H1 (cell line): Measurements from ENCODE around the gene IL22RA2. TPM values are rescaled to one million over a fixed set of nuclear protein-coding genes. Genes with fewer than 3 reads are reported as not detected.

Source experiments
- CTCF ChIA-PET: fragments of 300-600 bp; sonication (Branson Sonifier 250); formaldehyde crosslinking; loops from one replicate; lab custom pipeline; 2021; ENCODE audit not compliant: partially characterized antibody; lab: Charles Lee
- POLR2A ChIA-PET: fragments of 300-600 bp; sonication (Branson Sonifier 250); formaldehyde crosslinking; loops from one replicate; lab custom pipeline; 2021; ENCODE audit warnings: inconsistent platforms; ENCODE audit not compliant: partially characterized antibody; lab: Charles Lee
- DNase-seq, 2 experiments: peaks; one replicate each; pipeline versions ENCODE4 v3.0.0 to v3.0.0-alpha.2; 2010 to 2022; ENCODE audit warnings: low spot score in 2 of 2, low read depth in 1 of 2, mixed read lengths in 1 of 2
- FAIRE-seq: peaks from 2 replicates; lab custom pipeline; 2011; peaks lifted over from hg19 to GRCh38; lab: Jason Lieb, UNC
- H2AFZ ChIP-seq: 2 replicates; pipeline ENCODE4 v1.8.1; 2012; ENCODE audit warnings: low read length, inconsistent platforms
- H2AK5ac ChIP-seq: 2 replicates; pipeline ENCODE4 v1.6.1; 2013; ENCODE audit warnings: low read depth, low read length
- H2BK120ac ChIP-seq: replicated peaks from 2 replicates; pipeline ENCODE3; 2013; ENCODE audit warnings: low read depth, low read length, inconsistent platforms
- H2BK12ac ChIP-seq: 2 replicates; pipeline ENCODE4 v1.6.1; 2013; ENCODE audit warnings: low read depth, low read length
- H2BK15ac ChIP-seq: 2 replicates; pipeline ENCODE4 v1.6.1; 2013; ENCODE audit warnings: low read length
- H2BK20ac ChIP-seq: 2 replicates; pipeline ENCODE4 v1.6.1; 2013; ENCODE audit warnings: low read length
- H2BK5ac ChIP-seq: 2 replicates; pipeline ENCODE4 v1.6.1; 2013; ENCODE audit warnings: low read depth, low read length
- H3K14ac ChIP-seq: 2 replicates; pipeline ENCODE4 v1.6.1; 2013; ENCODE audit warnings: inconsistent platforms; ENCODE audit not compliant: insufficient read length
- H3K18ac ChIP-seq: 2 replicates; pipeline ENCODE4 v1.6.1; 2013; ENCODE audit warnings: low read length; ENCODE audit errors: extremely low read depth
- H3K23ac ChIP-seq: 2 replicates; pipeline ENCODE4 v1.6.1; 2013; ENCODE audit warnings: inconsistent platforms; ENCODE audit not compliant: insufficient read length
- H3K23me2 ChIP-seq: 2 replicates; pipeline ENCODE4 v1.6.1; 2013; ENCODE audit warnings: low read depth, low read length
- H3K27ac ChIP-seq: 2 replicates; pipeline ENCODE4 v1.6.1; 2011; ENCODE audit warnings: low read depth, low read length, inconsistent platforms
- H3K27me3 ChIP-seq, 4 experiments: replicated peaks in 1 of 4; 1 replicate in 1 of 4; 2 replicates in 3 of 4; pipeline versions ENCODE4 v1.6.1 to v1.8.1; 2011 to 2013; ENCODE audit warnings: low read length in 3 of 4, mild to moderate bottlenecking in 3 of 4, inconsistent platforms in 2 of 4, mixed read lengths in 2 of 4, moderate library complexity in 1 of 4; ENCODE audit not compliant: control insufficient read depth in 3 of 4, insufficient read depth in 3 of 4; ENCODE audit errors: extremely low read depth in 1 of 4
- H3K36me3 ChIP-seq, 4 experiments: 2 replicates each; pipeline versions ENCODE4 v1.6.1 to v1.8.1; 2011 to 2013; ENCODE audit warnings: mild to moderate bottlenecking in 4 of 4, low read length in 3 of 4, moderate library complexity in 2 of 4, control low read depth in 1 of 4, inconsistent platforms in 1 of 4; ENCODE audit not compliant: insufficient read depth in 4 of 4, control insufficient read depth in 2 of 4
- H3K4ac ChIP-seq: replicated peaks from 2 replicates; pipeline ENCODE3; 2013; ENCODE audit warnings: low read length, low read depth, mixed read lengths, inconsistent platforms; ENCODE audit not compliant: insufficient read length
- H3K4me1 ChIP-seq, 4 experiments: replicated peaks in 1 of 4; 1 replicate in 1 of 4; 2 replicates in 3 of 4; pipeline versions ENCODE4 v1.6.1 to v1.8.1; 2011 to 2013; ENCODE audit warnings: low read length in 3 of 4, inconsistent platforms in 2 of 4, mixed read lengths in 1 of 4; ENCODE audit not compliant: insufficient read depth in 4 of 4, control insufficient read depth in 3 of 4
- H3K4me2 ChIP-seq, 2 experiments: 2 replicates each; pipeline versions ENCODE4 v1.6.1 to v1.8.1; 2011 to 2013; ENCODE audit warnings: low read depth in 2 of 2, low read length in 2 of 2, control low read depth in 1 of 2, inconsistent platforms in 1 of 2, mild to moderate bottlenecking in 1 of 2; ENCODE audit not compliant: insufficient read depth in 1 of 2
- H3K4me3 ChIP-seq, 4 experiments: fragments of 200-600, 300-600 bp in 1 of 4; sonication (generic), shearing (Covaris generic), sonication (Bioruptor Twin) in 1 of 4; 2 replicates each; pipeline versions ENCODE4 v1.5.1 to v1.8.1; 2011 to 2016; ENCODE audit warnings: low read length in 4 of 4, low read depth in 3 of 4, control low read depth in 2 of 4, inconsistent platforms in 2 of 4, mild to moderate bottlenecking in 2 of 4, mixed read lengths in 1 of 4, moderate library complexity in 1 of 4; ENCODE audit not compliant: insufficient read depth in 2 of 4; ENCODE audit errors: extremely low read depth in 1 of 4
- H3K56ac ChIP-seq: replicated peaks from 2 replicates; pipeline ENCODE3; 2013; ENCODE audit warnings: low read depth, mild to moderate bottlenecking, mixed read lengths, low read length, inconsistent platforms; ENCODE audit not compliant: insufficient read length
- H3K79me1 ChIP-seq: 2 replicates; pipeline ENCODE4 v1.6.1; 2013; ENCODE audit warnings: low read depth, low read length, control low read depth
- H3K79me2 ChIP-seq, 2 experiments: 2 replicates each; pipeline versions ENCODE4 v1.6.1 to v1.8.1; 2012 to 2013; ENCODE audit warnings: low read length in 2 of 2, mild to moderate bottlenecking in 2 of 2, inconsistent platforms in 1 of 2; ENCODE audit not compliant: insufficient read depth in 2 of 2, control insufficient read depth in 1 of 2
- H3K9ac ChIP-seq, 4 experiments: replicated peaks in 1 of 4; 1 replicate in 1 of 4; 2 replicates in 3 of 4; pipeline versions ENCODE4 v1.6.1 to v1.8.1; 2011 to 2013; ENCODE audit warnings: low read depth in 3 of 4, low read length in 3 of 4, control low read depth in 2 of 4, mild to moderate bottlenecking in 2 of 4, moderate library complexity in 2 of 4, inconsistent platforms in 1 of 4; ENCODE audit errors: extremely low read depth in 1 of 4
- H3K9me3 ChIP-seq, 2 experiments: 2 replicates each; pipeline versions ENCODE4 v1.6.1 to v1.8.1; 2012 to 2013; ENCODE audit warnings: mild to moderate bottlenecking in 2 of 2, moderate library complexity in 2 of 2, control low read depth in 1 of 2, inconsistent platforms in 1 of 2, low read depth in 1 of 2, low read length in 1 of 2, mixed read lengths in 1 of 2; ENCODE audit not compliant: insufficient read depth in 2 of 2
- H4K20me1 ChIP-seq, 2 experiments: replicated peaks in 1 of 2; 2 replicates each; pipeline versions ENCODE3 to v1.8.1; 2011 to 2013; ENCODE audit warnings: inconsistent platforms in 2 of 2, low read length in 2 of 2, mild to moderate bottlenecking in 1 of 2; ENCODE audit not compliant: insufficient read depth in 2 of 2, control insufficient read depth in 1 of 2
- H4K5ac ChIP-seq: 2 replicates; pipeline ENCODE4 v1.6.1; 2013; ENCODE audit warnings: low read length, low read depth, mixed read lengths, inconsistent platforms; ENCODE audit not compliant: insufficient read length
- H4K8ac ChIP-seq: 2 replicates; pipeline ENCODE4 v1.8.0; 2013; ENCODE audit warnings: mild to moderate bottlenecking, moderate library complexity, low read length, inconsistent platforms; ENCODE audit not compliant: insufficient read depth; ENCODE audit errors: extremely low read depth
- H4K91ac ChIP-seq: replicated peaks from 2 replicates; pipeline ENCODE3; 2013; ENCODE audit warnings: low read length, mixed read lengths, inconsistent platforms; ENCODE audit not compliant: insufficient read length
- BACH1 ChIP-seq: IDR thresholded peaks from 2 replicates; pipeline ENCODE4 v1.6.1; 2012; ENCODE audit warnings: low read length, improper control_type of control experiment
- CHD2 ChIP-seq: IDR thresholded peaks from 2 replicates; pipeline ENCODE4 v1.6.1; 2012; ENCODE audit warnings: low read length, improper control_type of control experiment
- JUN ChIP-seq: IDR thresholded peaks from 2 replicates; pipeline ENCODE4 v1.6.1; 2011; ENCODE audit warnings: low read depth, mild to moderate bottlenecking, improper control_type of control experiment, low read length
- POLR2AphosphoS5 ChIP-seq: IDR thresholded peaks from 2 replicates; pipeline ENCODE4 v1.6.1; 2011; ENCODE audit warnings: low read depth, low read length
- TAF1 ChIP-seq: IDR thresholded peaks from 2 replicates; pipeline ENCODE4 v1.6.1; 2011; ENCODE audit warnings: mild to moderate bottlenecking, low read depth, low read length
- TEAD4 ChIP-seq: IDR thresholded peaks from 2 replicates; pipeline ENCODE4 v1.6.1; 2012; ENCODE audit warnings: low read depth, low read length, inconsistent platforms, mixed read lengths
- YY1 ChIP-seq: IDR thresholded peaks from 2 replicates; pipeline ENCODE4 v1.6.1; 2011; ENCODE audit warnings: low read depth, mild to moderate bottlenecking, low read length
- WGBS, 2 experiments: shearing (Covaris generic) in 1 of 2; methylation state at CpG; one replicate each; pipeline versions ENCODE4 v1.1.6 to v1.1.7; 2013 to 2015; ENCODE audit warnings: low lambda C conversion rate in 2 of 2, mixed read lengths in 2 of 2, inconsistent platforms in 1 of 2, low coverage in 1 of 2, missing lambda C conversion rate in 1 of 2; ENCODE audit not compliant: insufficient replicate concordance in 2 of 2, insufficient coverage in 1 of 2, insufficient read length in 1 of 2; ENCODE audit errors: extremely low coverage in 1 of 2, missing lambda C conversion rate in 1 of 2; 5-methylcytosine and 5-hydroxymethylcytosine counted together
- polyA plus RNA-seq, 7 experiments: library from polyadenylated mRNA; depleted of rRNA in 3 of 7; stranded (reverse) in 5 of 7; unstranded in 2 of 7; fragments of >200 nt in 5 of 7; fragments of 200-250 nt in 2 of 7; gene quantifications; 1 replicate in 5 of 7; 2 replicates in 1 of 7; 4 replicates in 1 of 7; pipeline versions ENCODE4 v1.2.1 to v1.2.3, GENCODE V29; 2011 to 2013; ENCODE audit warnings: missing spikeins in 2 of 7, mixed read lengths in 2 of 7
- total RNA-seq: library from RNA; stranded (reverse); fragmentation: NEBNext Ultra II Directional; extraction: Animal tissue kit (Norgen Biotek cat#: 25700); gene quantifications from 2 replicates; pipeline ENCODE4 v1.2.1, GENCODE V29; 2021

IL22RA2 gene
- total and polyA plus RNA-seq, 2 of the 8 experiments (the other 6 are each of a cell fraction or from before 2014, with no cell fraction given), result not detected

DNA sequence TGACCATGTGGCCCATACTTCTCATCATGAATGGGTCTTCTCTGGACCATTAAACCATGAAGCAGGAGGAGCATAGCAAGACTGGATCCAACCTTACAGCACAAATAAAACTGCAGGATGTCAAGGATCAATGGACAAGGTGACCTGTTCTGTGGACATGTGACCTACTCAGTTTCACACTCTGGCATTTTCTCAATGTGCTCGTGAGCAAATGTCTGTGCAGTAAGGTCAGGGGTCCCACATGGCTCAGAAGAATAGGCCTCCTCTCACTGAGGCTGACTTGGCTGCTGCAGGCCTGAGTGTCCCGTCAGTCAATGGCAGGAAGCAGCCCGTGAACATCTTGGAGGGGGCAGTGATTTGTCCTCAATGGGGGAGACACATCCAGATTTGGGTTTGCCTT, 68.5 kb downstream of the IL22RA2 start:
- no peaks in the 10 kb centered on the region for H3K27me3 ChIP-seq
- no peak overlapping the region for H4K5ac ChIP-seq
- H3K9ac ChIP-seq, result no peak overlapping the region
- no peak overlapping the region for H3K4ac ChIP-seq
- H2BK20ac ChIP-seq, result no peak overlapping the region
- H3K79me2 ChIP-seq, result no peaks in the 10 kb centered on the region
- H2AK5ac ChIP-seq, result no peak overlapping the region
- no peak overlapping the region for H2BK5ac ChIP-seq
- ChIA-PET POLR2A (no interaction called here), CTCF (interaction anchor here (1.0 kb wide), 1 partner anchor 10 kb away, joined by 3 read pairs; no protein-coding TSS in a partner anchor)
- H2BK12ac ChIP-seq, result no peak overlapping the region
- H4K8ac ChIP-seq, result no peak overlapping the region
- no peak overlapping the region for H3K27ac ChIP-seq
- no peaks in the 10 kb centered on the region for H3K79me1 ChIP-seq
- 88% methylated on average over 3 of the region's 3 CpGs; no CpG with 5 or more reads in 1 of the 2 experiments for WGBS, 2 experiments
- H3K18ac ChIP-seq, result no peak overlapping the region
- no peak overlapping the region for H3K23ac ChIP-seq
- TF ChIP-seq TAF1, result no peak
- no peak for TF ChIP-seq JUN
- TF ChIP-seq BACH1, result no peak
- TF ChIP-seq POLR2AphosphoS5, result no peak
- no peak for TF ChIP-seq CHD2
- TF ChIP-seq TEAD4, result no peak
- no peak for TF ChIP-seq YY1
- H2AFZ ChIP-seq, result no peak overlapping the region
- no peak overlapping the region for H3K56ac ChIP-seq
- H3K36me3 ChIP-seq, result no peaks in the 10 kb centered on the region
- H2BK15ac ChIP-seq, result no peak overlapping the region
- no peak overlapping the region for H2BK120ac ChIP-seq
- no peaks in the 10 kb centered on the region for H4K20me1 ChIP-seq
- no peak overlapping the region for H4K91ac ChIP-seq
- FAIRE-seq, result no peak
- H3K23me2 ChIP-seq, result no peaks in the 10 kb centered on the region; the same call in 1 of the 2 replicates
- no peak overlapping the region for H3K4me3 ChIP-seq
- H3K14ac ChIP-seq, result no peak overlapping the region
- no peaks in the 10 kb centered on the region; a peak in 1 of 7 replicates for H3K4me1 ChIP-seq
- H3K4me2 ChIP-seq, result no peak overlapping the region
- peaks cover 18% of the 10 kb centered on the region in 2 experiments; a peak in 3 of 4 replicates for H3K9me3 ChIP-seq
- DNase-seq, result no peak
